Esophagus muscularis mucosa (tissue), 4 donors: Measurements from ENCODE around the gene CCDC146. TPM values are rescaled to one million over a fixed set of nuclear protein-coding genes. Genes with fewer than 3 reads are reported as not detected.
A peak's percentile ranks its signal among the peaks of the same experiment; 100 is the strongest.

ENCODE experiments used
- DNase-seq: peaks from one replicate; pipeline ENCODE4 v3.0.0-alpha.2; 2017; ENCODE audit errors: extremely low spot score
- H3K27ac ChIP-seq, 4 donors: fragments of 200-600 bp; sonication (generic); replicated peaks in 1 of 4; 1 replicate in 3 of 4; 2 replicates in 1 of 4; pipeline ENCODE4 v1.5.1; 2016 to 2019; ENCODE audit warnings: mild to moderate bottlenecking in 1 of 4
- H3K27me3 ChIP-seq, 4 donors: fragments of 200-600 bp; sonication (generic); one replicate each; pipeline versions ENCODE4 v1.5.1 to v1.6.0; 2016 to 2019
- H3K36me3 ChIP-seq, 4 donors: fragments of 200-600 bp; sonication (generic); one replicate each; pipeline ENCODE4 v1.5.1; 2016 to 2019
- H3K4me1 ChIP-seq, 4 donors: fragments of 200-600 bp; sonication (generic); one replicate each; pipeline ENCODE4 v1.5.1; 2016 to 2019
- H3K4me3 ChIP-seq, 4 donors: fragments of 200-600 bp; sonication (generic); 1 replicate in 2 of 4; 2 replicates in 2 of 4; pipeline ENCODE4 v1.5.1; 2016 to 2019; ENCODE audit warnings: mild to moderate bottlenecking in 4 of 4, moderate library complexity in 1 of 4
- H3K9me3 ChIP-seq, 4 donors: fragments of 200-600 bp; sonication (generic); 1 replicate in 3 of 4; 2 replicates in 1 of 4; pipeline ENCODE4 v1.5.1; 2016 to 2019
- EP300 ChIP-seq: sonication (generic); formaldehyde crosslinking; IDR thresholded peaks from one replicate; pipeline ENCODE4 v1.6.1; 2017; ENCODE audit warnings: antibody characterized with exemption
- POLR2A ChIP-seq: fragments of 450-650 bp; IDR thresholded peaks from one replicate; pipeline ENCODE4 v1.6.1; 2017; ENCODE audit warnings: antibody characterized with exemption, moderate library complexity, mild to moderate bottlenecking, low read depth
- POLR2AphosphoS5 ChIP-seq, 2 donors: sonication (generic); formaldehyde crosslinking; IDR thresholded peaks; one replicate each; pipeline ENCODE4 v1.6.1; 2017; ENCODE audit warnings: antibody characterized with exemption in 2 of 2
- WGBS: methylation state at CpG from one replicate; pipeline ENCODE4 v1.1.5; 2018; 5-methylcytosine and 5-hydroxymethylcytosine counted together
- intact Hi-C: fragments of 100-400 bp; cut with DNase I; formaldehyde crosslinking; loops from one replicate; pipeline ENCODE4 v1.15.1; 2023
- total RNA-seq, 4 donors: library from RNA; depleted of rRNA; stranded (reverse); fragments of >200 nt; gene quantifications; one replicate each; pipeline versions ENCODE4 v1.1.0 to v1.2.1, GENCODE V29; 2016
- TF ChIP-seq, protein P1 (sequence below), 3 experiments: fragments of 200-600 bp in 2 of 3; fragments of 450-650 bp in 1 of 3; sonication (generic) in 2 of 3; IDR thresholded peaks; one replicate each; pipeline ENCODE4 v1.5.1; 2017 to 2019; ENCODE audit warnings: antibody characterized with exemption in 3 of 3, mild to moderate bottlenecking in 2 of 3, moderate library complexity in 1 of 3

The CCDC146 gene
- total RNA-seq, 4 donors from 2014 or later, result 14.1 to 21.0 (median 16.2) TPM

DNA sequence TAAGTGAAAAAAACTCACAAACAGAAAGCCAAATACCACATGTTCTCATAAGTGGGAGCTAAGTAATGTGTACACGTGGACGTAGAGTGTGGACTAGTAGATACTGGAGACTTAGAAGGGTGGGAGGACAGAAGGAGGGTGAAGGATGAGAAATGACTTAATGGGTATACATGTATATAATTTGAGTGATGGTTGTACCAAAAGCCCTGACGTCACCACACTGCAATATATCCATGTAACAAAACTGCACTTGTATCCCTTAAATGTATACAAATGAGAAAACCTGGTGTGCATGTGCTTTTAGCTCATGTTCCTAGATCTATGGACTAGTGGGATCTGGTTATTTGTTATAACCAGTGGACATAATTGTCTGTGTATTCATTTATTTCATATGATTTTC is 125.7 kb downstream of the CCDC146 start:
- Histone ChIP-seq H3K27me3 (no peaks in the 10 kb centered on the region), H3K27ac (no peak overlapping the region), H3K36me3 (no peaks in the 10 kb centered on the region), H3K4me3 (no peak overlapping the region), H3K4me1 (peaks cover 16 to 52% (median 44%) of the 10 kb centered on the region in 4 donors), H3K9me3 (no peaks in the 10 kb centered on the region)
- WGBS, result 82% methylated on average over 3 of the region's 3 CpGs
- DNase-seq, result no peak
- no peak for TF ChIP-seq EP300
- TF ChIP-seq POLR2AphosphoS5 (IDR thresholded peaks at IDR 0.05), result no peak
- no peak for TF ChIP-seq POLR2A
- TF ChIP-seq, protein P1, sequence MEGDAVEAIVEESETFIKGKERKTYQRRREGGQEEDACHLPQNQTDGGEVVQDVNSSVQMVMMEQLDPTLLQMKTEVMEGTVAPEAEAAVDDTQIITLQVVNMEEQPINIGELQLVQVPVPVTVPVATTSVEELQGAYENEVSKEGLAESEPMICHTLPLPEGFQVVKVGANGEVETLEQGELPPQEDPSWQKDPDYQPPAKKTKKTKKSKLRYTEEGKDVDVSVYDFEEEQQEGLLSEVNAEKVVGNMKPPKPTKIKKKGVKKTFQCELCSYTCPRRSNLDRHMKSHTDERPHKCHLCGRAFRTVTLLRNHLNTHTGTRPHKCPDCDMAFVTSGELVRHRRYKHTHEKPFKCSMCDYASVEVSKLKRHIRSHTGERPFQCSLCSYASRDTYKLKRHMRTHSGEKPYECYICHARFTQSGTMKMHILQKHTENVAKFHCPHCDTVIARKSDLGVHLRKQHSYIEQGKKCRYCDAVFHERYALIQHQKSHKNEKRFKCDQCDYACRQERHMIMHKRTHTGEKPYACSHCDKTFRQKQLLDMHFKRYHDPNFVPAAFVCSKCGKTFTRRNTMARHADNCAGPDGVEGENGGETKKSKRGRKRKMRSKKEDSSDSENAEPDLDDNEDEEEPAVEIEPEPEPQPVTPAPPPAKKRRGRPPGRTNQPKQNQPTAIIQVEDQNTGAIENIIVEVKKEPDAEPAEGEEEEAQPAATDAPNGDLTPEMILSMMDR (IDR thresholded peaks at IDR 0.05), result no peak
- intact Hi-C loops, result loop anchor here (5.0 kb wide), 3 partner anchors 51 to 121 kb away; partner anchors contain the start of gene FGL2

- no peaks in the 10 kb centered on the region for H3K27me3 ChIP-seq
- 61% methylated on average over 5 of the region's 5 CpGs for WGBS
- DNase-seq, result no peak
- H3K4me1 ChIP-seq, result peaks cover 0 to 20% (median 13%) of the 10 kb centered on the region in 4 donors
- intact Hi-C loops, result no loop called here
- H3K36me3 ChIP-seq, result peaks cover 0 to 8% (median 0%) of the 10 kb centered on the region in 4 donors
- H3K4me3 ChIP-seq, result no peak overlapping the region
- H3K27ac ChIP-seq, result peak overlapping the region in 2 of 4 donors; percentile 2 to 35
- H3K9me3 ChIP-seq, result no peaks in the 10 kb centered on the region
- TF ChIP-seq EP300, result no peak
- peak in 1 of 2 donors; percentile 25 for TF ChIP-seq POLR2AphosphoS5 (IDR thresholded peaks at IDR 0.05)
Measured at GRCh38 chr7:77252506-77252905, 130.1 kb downstream of the CCDC146 start.

DNA sequence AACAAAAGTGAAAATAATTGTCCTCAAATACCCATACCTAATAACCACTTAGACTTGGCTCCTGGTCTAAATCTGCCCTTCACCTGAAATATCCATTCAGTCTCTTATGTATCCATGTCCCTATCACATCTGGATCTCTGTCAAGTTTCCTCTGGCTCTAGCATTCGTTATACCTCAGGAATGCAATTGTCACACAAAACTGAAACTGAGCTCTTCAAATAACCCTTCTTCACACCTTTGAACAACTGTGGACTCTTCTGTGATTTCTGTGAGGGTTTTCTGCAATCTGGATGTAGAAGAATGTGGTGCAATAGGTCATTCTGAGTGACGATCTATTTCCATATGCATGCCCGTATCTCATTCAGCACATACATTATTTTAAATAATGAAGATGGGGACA is 130.7 kb downstream of the CCDC146 start:
- Histone ChIP-seq H3K4me1 (peaks cover 0 to 20% (median 13%) of the 10 kb centered on the region in 4 donors), H3K36me3 (peaks cover 0 to 9% (median 0%) of the 10 kb centered on the region in 4 donors), H3K27me3 (no peaks in the 10 kb centered on the region), H3K4me3 (no peak overlapping the region), H3K27ac (peak overlapping the region in 2 of 4 donors; percentile 2 to 35), H3K9me3 (no peaks in the 10 kb centered on the region)
- intact Hi-C loops, result no loop called here
- 49% methylated on average over 3 of the region's 3 CpGs for WGBS
- DNase-seq, result no peak
- no peak for TF ChIP-seq EP300
- no peak for TF ChIP-seq POLR2AphosphoS5 (IDR thresholded peaks at IDR 0.05)
- no peak for TF ChIP-seq POLR2A
- TF ChIP-seq, protein P1 (IDR thresholded peaks at IDR 0.05), result no peak

DNA sequence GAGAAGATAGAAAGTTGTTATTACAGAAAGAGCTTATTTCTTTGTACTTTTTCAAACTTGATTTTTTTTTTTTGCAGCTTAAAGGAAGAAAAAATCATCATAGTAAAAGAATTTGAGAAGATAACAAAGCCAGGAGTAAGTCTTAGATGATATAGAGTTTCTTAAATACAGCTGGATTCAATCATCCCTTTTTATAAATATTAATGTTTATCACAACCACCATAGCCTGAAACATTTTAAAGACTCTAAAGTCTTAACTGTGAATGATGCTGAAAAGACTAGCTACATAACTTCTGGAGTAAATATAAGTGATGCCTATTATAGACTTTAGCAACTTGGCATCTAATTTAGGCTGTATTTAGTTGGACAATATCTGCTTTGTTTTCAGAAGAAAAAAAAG is 132.0 kb downstream of the CCDC146 start:
- H3K27me3 ChIP-seq, result no peaks in the 10 kb centered on the region
- no peak overlapping the region for H3K27ac ChIP-seq
- H3K9me3 ChIP-seq, result no peaks in the 10 kb centered on the region
- intact Hi-C loops, result no loop called here
- no peak overlapping the region for H3K4me3 ChIP-seq
- peaks cover 0 to 20% (median 13%) of the 10 kb centered on the region in 4 donors for H3K4me1 ChIP-seq
- H3K36me3 ChIP-seq, result peaks cover 0 to 9% (median 0%) of the 10 kb centered on the region in 4 donors
- DNase-seq, result no peak
- TF ChIP-seq, protein P1 (IDR thresholded peaks at IDR 0.05), result no peak

DNA sequence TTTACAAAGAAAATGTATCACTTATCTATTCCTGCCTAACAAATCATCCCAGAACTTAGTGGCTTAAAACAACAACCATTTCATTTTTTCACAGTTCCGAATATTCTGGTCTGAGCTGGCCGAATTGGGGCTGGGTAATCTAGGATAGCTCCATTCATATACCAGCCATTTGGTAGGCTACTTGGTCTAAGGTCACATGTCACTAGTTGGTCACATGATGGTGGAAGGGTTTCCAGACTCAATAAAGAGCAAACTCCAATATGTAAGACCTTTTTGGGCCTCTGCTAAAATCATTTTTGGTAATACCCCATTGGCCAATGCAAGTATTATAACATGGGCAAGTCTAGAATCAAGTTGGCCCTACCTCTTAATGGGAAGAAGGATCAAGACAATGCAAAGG is 132.5 kb downstream of the CCDC146 start:
- intact Hi-C loops, result no loop called here
- 55% methylated on average over 2 of the region's 2 CpGs for WGBS
- Histone ChIP-seq H3K4me3 (no peak overlapping the region), H3K27me3 (no peaks in the 10 kb centered on the region), H3K4me1 (peaks cover 0 to 20% (median 13%) of the 10 kb centered on the region in 4 donors), H3K36me3 (peaks cover 0 to 9% (median 0%) of the 10 kb centered on the region in 4 donors), H3K27ac (no peak overlapping the region), H3K9me3 (no peaks in the 10 kb centered on the region)
- no peak for TF ChIP-seq POLR2A
- no peak for TF ChIP-seq EP300
- TF ChIP-seq, protein P1 (IDR thresholded peaks at IDR 0.05), result no peak
- no peak for DNase-seq
